KOPT-K1 (cell line): ENCODE measurements around the gene TMEM121.

Experiments
- H3K27ac ChIP-seq: fragments of 200-600 bp; sonication (generic); 2 replicates; pipeline ENCODE4 v1.5.1; 2016; ENCODE audit warnings: antibody characterized with exemption, mild to moderate bottlenecking, low read depth, low read length; ENCODE audit not compliant: poor library complexity, severe bottlenecking
- H3K36me3 ChIP-seq: fragments of 200-600 bp; sonication (generic); 2 replicates; pipeline ENCODE4 v1.5.1; 2017; ENCODE audit warnings: antibody characterized with exemption, mild to moderate bottlenecking, low read length, moderate library complexity; ENCODE audit not compliant: insufficient read depth
- H3K9me3 ChIP-seq: fragments of 200-600 bp; sonication (generic); 2 replicates; pipeline ENCODE4 v1.5.1; 2017; ENCODE audit warnings: antibody characterized with exemption, low read length, mild to moderate bottlenecking; ENCODE audit not compliant: insufficient read depth, poor library complexity, severe bottlenecking

TMEM121 gene

DNA sequence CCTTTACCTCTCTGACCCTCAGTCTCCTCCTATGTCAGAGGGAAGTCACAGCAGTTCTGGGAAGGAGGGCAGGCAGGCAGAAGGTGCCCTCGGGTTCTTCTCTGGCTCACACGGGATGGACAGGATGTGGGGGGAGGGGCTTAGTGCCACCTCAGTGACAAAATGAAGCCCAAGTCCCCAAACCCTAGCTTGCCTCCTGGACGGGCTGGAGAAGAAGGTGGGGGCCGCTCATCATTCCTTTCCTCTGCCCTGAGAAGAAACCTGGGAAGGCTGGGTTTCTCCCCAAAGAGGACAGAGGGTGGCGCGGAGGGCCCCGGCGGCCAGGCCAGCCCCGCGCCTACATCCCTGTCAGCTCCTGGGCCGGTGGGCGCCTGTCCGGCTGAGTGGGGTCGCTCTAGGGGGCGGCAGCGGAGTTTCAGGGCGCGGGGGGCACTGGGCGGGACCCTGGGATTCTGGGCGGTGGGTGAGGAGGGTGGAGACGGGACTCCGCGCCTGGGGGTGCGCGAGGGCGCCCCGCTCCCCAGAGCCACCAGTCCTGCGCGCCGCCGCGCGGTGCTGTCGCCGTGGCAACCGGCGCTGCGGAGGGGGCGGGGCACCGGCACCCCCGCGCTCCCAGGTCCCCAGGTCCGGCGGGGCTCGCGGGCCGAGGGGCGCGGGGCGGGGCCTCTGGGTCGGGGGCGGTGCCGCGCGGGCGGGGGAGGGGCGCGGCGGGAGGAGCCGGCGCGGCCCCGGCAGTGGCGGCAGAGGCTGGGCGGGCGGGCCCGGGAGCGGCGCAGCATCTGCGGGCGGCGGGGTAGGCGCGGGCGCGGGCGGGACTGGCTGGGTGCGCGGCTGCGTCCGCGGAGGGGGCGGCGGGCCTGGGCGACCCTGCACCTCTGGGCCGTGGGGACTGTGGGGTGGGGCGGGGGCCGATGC is at the start of gene TMEM121:
Gene TMEM121, plus strand, starts transcription at position 723 of the 915 bp plus-strand sequence. CDS start 2,252 bp downstream, outside the sequence.
- H3K36me3 ChIP-seq, result no peaks in the 10 kb centered on the region
- no peak within 1 kb of the TSS for H3K27ac ChIP-seq
- H3K9me3 ChIP-seq, result no peaks in the 10 kb centered on the region

- Histone ChIP-seq H3K9me3 (peaks cover 8% of the 10 kb centered on the region), H3K36me3 (no peaks in the 10 kb centered on the region), H3K27ac (no peak overlapping the region)
Measured at GRCh38 chr14:105476831-105477659, 49.3 kb upstream of the TMEM121 start.

DNA sequence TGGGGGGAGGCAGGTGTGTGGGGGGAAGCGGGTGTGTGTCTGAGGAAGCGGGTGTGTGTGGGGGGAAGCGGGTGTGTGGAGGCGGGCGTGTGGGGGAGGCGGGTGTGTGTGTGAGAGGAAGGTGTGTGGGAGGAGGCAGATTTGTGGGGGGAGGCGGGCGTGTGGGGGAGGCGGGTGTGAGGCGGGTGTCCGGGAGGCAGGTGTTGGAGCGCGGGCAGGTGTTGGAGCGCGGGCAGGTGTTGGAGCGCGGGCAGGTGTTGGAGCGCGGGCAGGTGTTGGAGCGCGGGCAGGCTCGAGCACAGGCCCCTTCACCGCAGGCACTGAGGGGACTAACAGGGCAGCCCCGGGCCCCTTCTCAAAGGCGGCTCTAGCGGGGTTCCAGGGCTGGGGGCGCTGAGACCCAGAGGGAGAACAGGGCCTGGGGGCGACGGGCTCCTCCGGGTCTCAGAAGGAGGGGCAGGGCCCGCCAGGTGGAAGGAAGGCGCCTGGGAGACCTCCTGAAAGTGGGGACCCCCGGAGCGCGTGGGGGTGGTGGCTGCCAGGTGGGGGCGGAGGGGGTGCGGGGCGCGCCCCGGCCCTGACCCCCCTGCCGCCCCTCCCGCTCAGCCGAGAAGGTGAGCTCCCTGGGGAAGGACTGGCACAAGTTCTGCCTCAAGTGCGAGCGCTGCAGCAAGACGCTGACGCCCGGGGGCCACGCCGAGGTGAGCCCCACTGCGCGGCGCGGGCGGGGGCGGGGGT is 48.6 kb upstream of the TMEM121 start:
- peaks cover 8% of the 10 kb centered on the region for H3K9me3 ChIP-seq
- H3K36me3 ChIP-seq, result no peaks in the 10 kb centered on the region
- H3K27ac ChIP-seq, result no peak overlapping the region

DNA sequence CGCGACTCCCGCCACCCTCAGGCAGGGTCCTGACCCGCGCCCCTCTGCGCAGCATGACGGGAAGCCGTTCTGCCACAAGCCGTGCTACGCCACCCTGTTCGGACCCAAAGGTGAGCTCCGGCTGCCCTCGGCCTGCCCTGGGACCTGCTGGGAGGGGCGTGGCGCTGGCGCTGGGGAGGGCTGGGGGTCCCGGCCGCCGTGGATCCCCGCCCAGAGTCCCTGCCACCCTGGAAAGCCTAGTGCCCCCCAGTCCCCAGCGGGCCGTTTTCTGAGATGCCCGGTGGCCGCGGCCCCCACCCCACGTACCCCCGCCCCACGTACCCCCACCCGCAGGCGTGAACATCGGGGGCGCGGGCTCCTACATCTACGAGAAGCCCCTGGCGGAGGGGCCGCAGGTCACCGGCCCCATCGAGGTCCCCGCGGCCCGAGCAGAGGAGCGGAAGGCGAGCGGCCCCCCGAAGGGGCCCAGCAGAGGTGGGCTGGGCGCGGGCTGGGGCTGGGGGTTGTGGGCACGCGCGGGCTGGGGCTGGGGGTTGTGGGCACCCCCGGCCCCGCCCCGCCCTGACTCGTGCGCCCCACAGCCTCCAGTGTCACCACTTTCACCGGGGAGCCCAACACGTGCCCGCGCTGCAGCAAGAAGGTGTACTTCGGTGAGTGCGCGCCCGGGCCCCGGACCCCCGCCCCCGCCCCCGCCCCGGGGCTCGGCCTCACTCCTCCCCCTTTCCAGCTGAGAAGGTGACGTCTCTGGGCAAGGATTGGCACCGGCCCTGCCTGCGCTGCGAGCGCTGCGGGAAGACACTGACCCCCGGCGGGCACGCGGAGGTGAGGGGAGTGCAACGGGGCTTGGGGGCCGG is 47.8 kb upstream of the TMEM121 start:
- Histone ChIP-seq H3K36me3 (no peaks in the 10 kb centered on the region), H3K27ac (no peak overlapping the region), H3K9me3 (peaks cover 8% of the 10 kb centered on the region)

- Histone ChIP-seq H3K36me3 (no peaks in the 10 kb centered on the region), H3K27ac (no peak overlapping the region), H3K9me3 (peaks cover 8% of the 10 kb centered on the region)
Measured at GRCh38 chr14:105479431-105480158, 46.8 kb upstream of the TMEM121 start.

DNA sequence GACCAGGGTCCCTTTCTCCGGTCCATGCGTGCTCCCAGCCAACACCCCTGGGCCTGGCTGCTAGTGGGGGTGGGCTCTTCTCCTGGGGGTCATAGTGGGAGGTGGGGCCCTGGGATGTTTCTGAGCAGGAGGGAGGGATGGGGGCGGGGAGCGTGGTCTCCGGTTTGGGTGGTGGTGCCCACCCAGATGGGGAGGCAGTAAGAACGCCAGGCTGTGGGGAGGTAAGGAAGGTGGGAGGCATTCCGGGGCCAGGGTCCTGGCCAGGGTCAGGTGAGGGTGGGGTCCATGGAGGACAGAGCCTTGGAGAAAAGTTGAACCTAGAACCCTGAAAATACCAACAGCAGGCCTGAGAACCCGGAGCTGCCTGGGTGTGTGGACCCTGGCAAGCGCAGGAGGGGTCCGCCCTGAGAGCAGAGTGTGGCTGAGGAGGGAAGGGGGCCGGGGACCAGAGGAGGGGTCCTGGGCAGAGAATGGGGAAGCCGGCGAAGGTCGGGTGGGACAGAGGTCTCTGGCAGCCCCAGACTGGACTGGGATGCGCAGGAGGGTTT is 46.1 kb upstream of the TMEM121 start:
- H3K36me3 ChIP-seq, result no peaks in the 10 kb centered on the region
- H3K9me3 ChIP-seq, result peaks cover 8% of the 10 kb centered on the region
- no peak overlapping the region for H3K27ac ChIP-seq

DNA sequence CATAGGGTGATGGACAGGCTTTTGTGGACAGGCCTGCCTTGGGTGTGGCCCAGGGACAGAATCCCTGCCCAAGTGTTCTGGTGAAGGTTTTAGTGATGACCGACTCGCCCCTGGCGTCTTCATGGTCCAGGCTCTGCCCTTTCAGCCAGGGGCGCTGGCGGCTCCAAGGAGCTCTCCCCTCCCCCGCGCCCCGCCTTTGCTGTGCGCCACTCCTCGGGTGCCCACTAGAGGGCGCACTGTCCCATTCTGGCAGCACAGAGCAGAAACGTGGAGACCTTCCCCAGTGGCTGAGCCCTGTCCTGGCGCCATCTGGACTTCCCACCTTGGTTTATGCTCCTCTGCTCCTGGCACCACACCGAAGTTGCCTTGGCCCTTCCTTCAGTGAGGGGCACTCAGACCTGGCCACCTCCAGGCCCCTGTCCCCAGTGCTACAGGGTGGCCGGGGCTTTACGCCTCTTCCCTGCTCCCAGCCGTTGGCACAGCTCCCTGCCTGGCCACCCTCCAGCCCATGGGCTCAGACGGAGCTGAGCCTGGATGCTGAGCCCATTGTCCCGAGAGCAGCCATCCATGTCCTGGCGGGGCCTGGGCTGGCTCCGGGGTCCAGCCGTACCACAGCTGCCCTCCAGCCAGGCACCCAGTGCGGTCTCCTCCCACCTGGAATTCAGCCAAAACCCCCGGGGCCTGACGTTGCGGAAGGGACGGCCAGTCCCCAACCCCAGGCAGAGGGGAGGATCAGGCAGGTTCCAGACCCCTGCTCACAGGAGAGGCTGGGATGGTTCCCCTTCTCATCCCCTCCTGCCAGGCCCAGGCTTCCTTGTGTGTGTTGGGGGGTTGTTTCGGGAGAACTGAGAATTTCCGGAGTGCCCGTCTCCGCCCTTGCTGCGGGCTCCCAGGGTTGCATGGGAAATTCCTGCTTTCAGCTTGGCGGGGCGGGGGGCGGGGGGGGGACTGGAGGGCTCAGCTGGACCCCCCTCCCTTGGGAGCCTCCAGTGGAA is 45.3 kb upstream of the TMEM121 start:
- H3K27ac ChIP-seq, result no peak overlapping the region
- no peaks in the 10 kb centered on the region for H3K36me3 ChIP-seq
- peaks cover 8% of the 10 kb centered on the region for H3K9me3 ChIP-seq

DNA sequence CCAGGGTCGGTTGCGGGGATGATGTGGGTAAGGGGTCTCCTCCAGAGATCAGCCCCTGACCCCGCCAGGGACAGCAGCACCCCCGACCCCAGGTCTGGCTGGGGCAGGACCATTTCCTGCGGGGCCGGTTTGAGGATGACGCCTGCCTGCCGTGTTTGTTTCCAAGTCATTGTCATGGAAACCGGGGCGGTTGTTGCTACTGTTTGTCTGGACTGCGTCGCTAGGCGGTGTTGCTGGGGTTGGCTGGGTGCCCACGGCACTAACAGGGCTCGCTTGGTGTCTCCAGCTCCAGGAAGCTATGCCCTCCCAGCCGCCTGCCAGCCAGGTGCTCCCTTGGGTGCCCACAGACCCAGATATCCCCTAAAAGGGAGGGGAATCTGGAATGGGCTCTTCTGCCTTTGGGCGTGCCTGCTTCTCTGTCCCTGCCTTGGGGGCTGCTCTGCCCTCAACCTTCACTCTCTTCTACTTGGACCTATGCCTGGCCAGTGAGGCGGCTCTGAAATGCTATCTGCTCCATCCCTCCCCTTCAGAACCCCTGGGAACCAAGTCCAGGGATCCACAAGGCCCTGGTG is 44.4 kb upstream of the TMEM121 start:
- Histone ChIP-seq H3K27ac (no peak overlapping the region), H3K36me3 (no peaks in the 10 kb centered on the region), H3K9me3 (peaks cover 6% of the 10 kb centered on the region)

GRCh38 chr14:105482486-105483110 is 43.8 kb upstream of the TMEM121 start:
- H3K27ac ChIP-seq, result no peak overlapping the region
- no peaks in the 10 kb centered on the region for H3K9me3 ChIP-seq
- H3K36me3 ChIP-seq, result no peaks in the 10 kb centered on the region

DNA sequence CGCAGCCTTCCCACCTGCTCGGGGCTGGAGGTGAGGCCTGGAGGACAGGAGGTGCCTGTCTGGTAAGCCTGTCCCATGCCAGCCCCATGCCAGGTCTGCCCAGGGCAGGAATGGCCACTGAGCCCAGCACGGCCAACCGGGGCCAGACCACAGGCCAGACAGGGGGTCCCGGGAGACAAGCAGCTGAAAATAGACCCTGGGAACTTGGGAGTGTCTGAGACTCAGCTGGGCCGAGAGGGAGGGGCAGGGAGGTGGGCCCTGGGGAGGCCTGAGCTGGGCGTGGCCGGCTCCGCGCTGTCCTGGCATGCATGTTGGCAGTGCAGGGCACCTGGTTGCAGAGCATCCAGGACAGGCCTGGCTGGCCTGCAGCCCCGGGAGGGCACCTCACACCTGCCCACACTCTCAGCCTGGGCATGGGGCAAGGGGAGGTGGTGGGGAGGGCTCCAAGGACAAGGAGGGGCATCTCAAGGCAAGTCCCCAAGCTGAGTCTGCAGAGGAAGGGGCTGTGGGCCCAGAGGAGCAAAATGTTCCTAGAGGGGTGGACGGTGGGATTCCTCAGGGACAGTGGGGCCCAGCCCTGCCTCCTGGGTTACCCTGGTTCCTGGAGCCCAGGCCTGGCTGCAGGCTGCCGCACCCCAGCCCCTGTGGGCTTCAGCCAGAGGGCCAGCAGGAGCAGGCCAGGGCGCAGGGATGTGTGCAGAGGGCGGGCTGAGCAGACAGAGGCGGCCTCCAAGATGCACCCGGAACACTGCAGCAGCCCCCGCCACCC is 42.9 kb upstream of the TMEM121 start:
- Histone ChIP-seq H3K27ac (no peak overlapping the region), H3K9me3 (no peaks in the 10 kb centered on the region), H3K36me3 (no peaks in the 10 kb centered on the region)
